K562 (cell line): ENCODE measurements around the gene RBM22. TPM values are rescaled to one million over a fixed set of nuclear protein-coding genes. Genes with fewer than 3 reads are reported as not detected.

Source experiments
- ADNP ChIP-seq: fragments of 200-800 bp; sonication (Bioruptor generic); IDR thresholded peaks from 2 replicates; pipeline ENCODE4 v1.6.1; 2016; ENCODE audit warnings: missing genetic modification characterization, missing compliant biosample characterization
- CHD2 ChIP-seq: IDR thresholded peaks from 2 replicates; pipeline ENCODE4 v1.6.1; 2011; ENCODE audit warnings: low read depth, low read length
- ESRRB ChIP-seq: fragments of 250-450 bp; sonication (Bioruptor Pico); IDR thresholded peaks from 2 replicates; pipeline ENCODE4 v1.5.0; 2020; ENCODE audit warnings: mild to moderate bottlenecking, moderate library complexity, borderline replicate concordance
- FIP1L1 ChIP-seq: fragments of 200-400 bp; formaldehyde crosslinking; IDR thresholded peaks from 2 replicates; pipeline ENCODE4 v1.6.1; 2018; ENCODE audit warnings: mild to moderate bottlenecking, low read depth, low read length; ENCODE audit not compliant: poor library complexity, severe bottlenecking
- HDAC1 ChIP-seq, 2 experiments: fragments of 450-650 bp; IDR thresholded peaks; 2 replicates each; pipeline ENCODE4 v1.6.1; 2016 to 2017; ENCODE audit warnings: inconsistent platforms in 1 of 2, mild to moderate bottlenecking in 1 of 2, moderate library complexity in 1 of 2
- HNRNPLL ChIP-seq: fragments of 200-400 bp; formaldehyde crosslinking; IDR thresholded peaks from 2 replicates; pipeline ENCODE4 v1.6.1; 2017; ENCODE audit warnings: low read length, low read depth, mild to moderate bottlenecking; ENCODE audit not compliant: poor library complexity, severe bottlenecking
- MAFK ChIP-seq: IDR thresholded peaks from 2 replicates; pipeline ENCODE4 v1.6.1; 2011; ENCODE audit warnings: low read length, improper control_type of control experiment
- MIER1 ChIP-seq: fragments of 450-650 bp; IDR thresholded peaks from 2 replicates; pipeline ENCODE4 v1.6.1; 2016; ENCODE audit warnings: antibody characterized with exemption, mild to moderate bottlenecking, low read depth
- NFE2 ChIP-seq: IDR thresholded peaks from 2 replicates; pipeline ENCODE4 v1.6.1; 2014; ENCODE audit warnings: antibody characterized with exemption, low read depth
- NR4A1 ChIP-seq, 2 experiments: fragments of 250-450 bp in 1 of 2; fragments of 450-650 bp in 1 of 2; sonication (Bioruptor Pico) in 1 of 2; IDR thresholded peaks; 2 replicates each; pipeline versions ENCODE4 v1.4.0 to v1.6.1; 2016 to 2020; ENCODE audit warnings: mild to moderate bottlenecking in 2 of 2, missing compliant biosample characterization in 1 of 2, missing genetic modification characterization in 1 of 2, moderate library complexity in 1 of 2
- POU5F1 ChIP-seq: fragments of 150-350 bp; IDR thresholded peaks from 2 replicates; pipeline ENCODE4 v1.6.1; 2014; ENCODE audit warnings: borderline replicate concordance, low read length, low read depth, mild to moderate bottlenecking; ENCODE audit not compliant: partially characterized antibody
- SIN3B ChIP-seq: fragments of 450-650 bp; IDR thresholded peaks from 2 replicates; pipeline ENCODE4 v1.6.1; 2017; ENCODE audit warnings: low read depth, mild to moderate bottlenecking, moderate library complexity
- SMAD2 ChIP-seq: fragments of 150-350 bp; IDR thresholded peaks from 2 replicates; pipeline ENCODE4 v1.6.1; 2014; ENCODE audit warnings: low read depth, mild to moderate bottlenecking, low read length
- SRSF3 ChIP-seq: fragments of 200-400 bp; formaldehyde crosslinking; IDR thresholded peaks from 2 replicates; pipeline ENCODE4 v1.6.1; 2016; ENCODE audit warnings: mild to moderate bottlenecking, low read length, moderate library complexity; ENCODE audit not compliant: insufficient read depth
- TEAD1 ChIP-seq, 2 experiments: fragments of 450-650 bp in 1 of 2; sonication (generic) in 1 of 2; formaldehyde crosslinking; IDR thresholded peaks; 2 replicates each; pipeline versions ENCODE4 v1.4.0 to v1.8.0; 2020 to 2022; ENCODE audit warnings: mild to moderate bottlenecking in 2 of 2, missing genetic modification reagents in 1 of 2
- ZNF253 ChIP-seq: fragments of 250-450 bp; sonication (Bioruptor Pico); conservative IDR thresholded peaks from 2 replicates; pipeline ENCODE4 v1.6.1; 2021; ENCODE audit warnings: mild to moderate bottlenecking
- ZNF830 ChIP-seq: fragments of 250-450 bp; sonication (Bioruptor Pico); IDR thresholded peaks from 2 replicates; pipeline ENCODE4 v1.5.0; 2021; ENCODE audit warnings: mild to moderate bottlenecking
- polyA plus RNA-seq, 8 experiments: library from polyadenylated mRNA; depleted of rRNA in 4 of 8; stranded (reverse) in 5 of 8; unstranded in 3 of 8; fragments of >200 nt; fragmentation: Nextera tagmentation in 2 of 8; fragmentation: Illumina TruSeq in 1 of 8; extraction: Ambion mirVana in 2 of 8; extraction: Trizol in 1 of 8; gene quantifications; 2 replicates each; pipeline versions ENCODE4 v1.2.1 to v1.2.3, GENCODE V29; 2011 to 2014; ENCODE audit warnings: inconsistent platforms in 1 of 8, missing spikeins in 1 of 8
- total RNA-seq, 7 experiments: library from RNA; depleted of rRNA in 6 of 7; stranded (reverse); fragments of >200 nt in 6 of 7; fragmentation: Illumina TruSeq in 2 of 7; extraction: Trizol in 2 of 7; gene quantifications; 2 replicates each; pipeline versions ENCODE4 v1.2.1 to v1.2.3, GENCODE V29; 2011 to 2021; ENCODE audit warnings: low replicate concordance in 1 of 7
- TF ChIP-seq, protein P1 (sequence below): fragments of 250-450 bp; sonication (Bioruptor Pico); IDR thresholded peaks from 2 replicates; pipeline ENCODE4 v1.8.0; 2022; ENCODE audit warnings: inconsistent platforms, mild to moderate bottlenecking, moderate library complexity, borderline replicate concordance
- TF ChIP-seq, protein P2 (sequence below): fragments of 200-800 bp; sonication (Bioruptor generic); IDR thresholded peaks from 2 replicates; pipeline ENCODE4 v1.6.1; 2016; ENCODE audit warnings: missing genetic modification characterization, missing compliant biosample characterization
- TF ChIP-seq, protein P3 (sequence below): sonication (generic); formaldehyde crosslinking; IDR thresholded peaks from 2 replicates; pipeline ENCODE4 v1.8.0; 2022; ENCODE audit warnings: mild to moderate bottlenecking, low read depth, missing genetic modification reagents

Gene RBM22
- total and polyA plus RNA-seq, 9 of the 15 experiments (the other 6 are each of a cell fraction or from before 2014, with no cell fraction given), result 31.3 to 82.2 (median 44.8) TPM

DNA sequence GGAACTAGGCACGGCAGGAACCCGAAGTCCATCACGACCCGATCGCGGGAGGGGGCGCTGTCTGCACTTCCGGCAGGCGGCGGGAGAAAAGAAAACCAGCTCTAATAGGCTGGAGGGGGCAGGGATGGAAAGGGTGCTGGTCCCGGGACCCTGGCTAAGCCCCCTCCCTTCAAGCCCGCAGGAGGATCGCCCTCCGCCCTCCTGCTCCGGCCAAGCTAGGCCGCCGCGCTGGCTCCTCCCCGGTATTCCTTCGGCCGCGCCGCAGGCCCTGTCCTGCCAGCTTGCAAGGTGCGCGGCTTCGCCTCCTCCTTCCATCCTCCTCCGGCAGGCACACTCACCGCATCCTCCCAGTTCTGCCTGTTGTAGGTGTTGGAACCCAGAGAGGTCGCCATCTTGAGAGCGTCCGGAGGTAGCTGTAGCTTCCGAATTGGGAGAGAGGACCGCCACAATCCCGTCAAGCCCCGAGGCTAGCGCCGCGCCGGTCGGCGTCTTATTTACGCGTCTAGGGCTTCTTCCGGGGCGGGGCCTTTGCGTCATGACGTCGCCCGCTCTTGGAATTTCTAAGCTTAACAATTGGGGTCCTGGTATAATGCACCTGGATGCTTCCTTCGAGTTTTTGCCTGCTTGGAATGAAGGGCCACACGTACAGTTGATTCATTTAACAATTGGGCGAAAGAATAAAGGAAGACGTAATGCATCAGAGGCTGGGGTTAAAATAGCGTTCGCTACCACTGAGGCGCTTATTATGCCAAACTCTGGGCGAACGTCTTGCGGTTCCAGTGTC is at the start of gene RBM22 (continued):
- TF ChIP-seq SIN3B (peak; percentile 80), MIER1 (0 out of 2 replicates have a peak, but pooled peaks have one; percentile 33), SMAD2 (no peak), ESRRB (CRISPR knock-in tag) (no peak), CHD2 (no peak), NR4A1 (CRISPR knock-in tag; IDR thresholded peaks at IDR 0.05) (0 out of 2 replicates have a peak, but pooled peaks have one; percentile 78), NR4A1 (tag; IDR thresholded peaks at IDR 0.05) (no peak), FIP1L1 (no peak), HNRNPLL (peak; percentile 31), ZNF830 (CRISPR knock-in tag) (no peak), SRSF3 (0 out of 2 replicates have a peak, but pooled peaks have one; percentile 31), POU5F1 (no peak), MAFK (no peak), HDAC1 (IDR thresholded peaks at IDR 0.05) (0 out of 4 replicates have a peak, but pooled peaks of 1 of the 2 experiments have one; percentile 60), TEAD1 (CRISPR knock-in tag; IDR thresholded peaks at IDR 0.05) (peak in 1 of 2 experiments; percentile 87; a peak in 2 of 4 replicates), ZNF253 (CRISPR knock-in tag) (no peak), NFE2 (no peak), ADNP (tag) (no peak)
- TF ChIP-seq, protein P1, sequence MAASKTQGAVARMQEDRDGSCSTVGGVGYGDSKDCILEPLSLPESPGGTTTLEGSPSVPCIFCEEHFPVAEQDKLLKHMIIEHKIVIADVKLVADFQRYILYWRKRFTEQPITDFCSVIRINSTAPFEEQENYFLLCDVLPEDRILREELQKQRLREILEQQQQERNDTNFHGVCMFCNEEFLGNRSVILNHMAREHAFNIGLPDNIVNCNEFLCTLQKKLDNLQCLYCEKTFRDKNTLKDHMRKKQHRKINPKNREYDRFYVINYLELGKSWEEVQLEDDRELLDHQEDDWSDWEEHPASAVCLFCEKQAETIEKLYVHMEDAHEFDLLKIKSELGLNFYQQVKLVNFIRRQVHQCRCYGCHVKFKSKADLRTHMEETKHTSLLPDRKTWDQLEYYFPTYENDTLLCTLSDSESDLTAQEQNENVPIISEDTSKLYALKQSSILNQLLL (CRISPR knock-in tag), result no peak
- TF ChIP-seq, protein P2, sequence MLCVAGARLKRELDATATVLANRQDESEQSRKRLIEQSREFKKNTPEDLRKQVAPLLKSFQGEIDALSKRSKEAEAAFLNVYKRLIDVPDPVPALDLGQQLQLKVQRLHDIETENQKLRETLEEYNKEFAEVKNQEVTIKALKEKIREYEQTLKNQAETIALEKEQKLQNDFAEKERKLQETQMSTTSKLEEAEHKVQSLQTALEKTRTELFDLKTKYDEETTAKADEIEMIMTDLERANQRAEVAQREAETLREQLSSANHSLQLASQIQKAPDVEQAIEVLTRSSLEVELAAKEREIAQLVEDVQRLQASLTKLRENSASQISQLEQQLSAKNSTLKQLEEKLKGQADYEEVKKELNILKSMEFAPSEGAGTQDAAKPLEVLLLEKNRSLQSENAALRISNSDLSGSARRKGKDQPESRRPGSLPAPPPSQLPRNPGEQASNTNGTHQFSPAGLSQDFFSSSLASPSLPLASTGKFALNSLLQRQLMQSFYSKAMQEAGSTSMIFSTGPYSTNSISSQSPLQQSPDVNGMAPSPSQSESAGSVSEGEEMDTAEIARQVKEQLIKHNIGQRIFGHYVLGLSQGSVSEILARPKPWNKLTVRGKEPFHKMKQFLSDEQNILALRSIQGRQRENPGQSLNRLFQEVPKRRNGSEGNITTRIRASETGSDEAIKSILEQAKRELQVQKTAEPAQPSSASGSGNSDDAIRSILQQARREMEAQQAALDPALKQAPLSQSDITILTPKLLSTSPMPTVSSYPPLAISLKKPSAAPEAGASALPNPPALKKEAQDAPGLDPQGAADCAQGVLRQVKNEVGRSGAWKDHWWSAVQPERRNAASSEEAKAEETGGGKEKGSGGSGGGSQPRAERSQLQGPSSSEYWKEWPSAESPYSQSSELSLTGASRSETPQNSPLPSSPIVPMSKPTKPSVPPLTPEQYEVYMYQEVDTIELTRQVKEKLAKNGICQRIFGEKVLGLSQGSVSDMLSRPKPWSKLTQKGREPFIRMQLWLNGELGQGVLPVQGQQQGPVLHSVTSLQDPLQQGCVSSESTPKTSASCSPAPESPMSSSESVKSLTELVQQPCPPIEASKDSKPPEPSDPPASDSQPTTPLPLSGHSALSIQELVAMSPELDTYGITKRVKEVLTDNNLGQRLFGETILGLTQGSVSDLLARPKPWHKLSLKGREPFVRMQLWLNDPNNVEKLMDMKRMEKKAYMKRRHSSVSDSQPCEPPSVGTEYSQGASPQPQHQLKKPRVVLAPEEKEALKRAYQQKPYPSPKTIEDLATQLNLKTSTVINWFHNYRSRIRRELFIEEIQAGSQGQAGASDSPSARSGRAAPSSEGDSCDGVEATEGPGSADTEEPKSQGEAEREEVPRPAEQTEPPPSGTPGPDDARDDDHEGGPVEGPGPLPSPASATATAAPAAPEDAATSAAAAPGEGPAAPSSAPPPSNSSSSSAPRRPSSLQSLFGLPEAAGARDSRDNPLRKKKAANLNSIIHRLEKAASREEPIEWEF (CRISPR knock-in tag), result no peak
- TF ChIP-seq, protein P3, sequence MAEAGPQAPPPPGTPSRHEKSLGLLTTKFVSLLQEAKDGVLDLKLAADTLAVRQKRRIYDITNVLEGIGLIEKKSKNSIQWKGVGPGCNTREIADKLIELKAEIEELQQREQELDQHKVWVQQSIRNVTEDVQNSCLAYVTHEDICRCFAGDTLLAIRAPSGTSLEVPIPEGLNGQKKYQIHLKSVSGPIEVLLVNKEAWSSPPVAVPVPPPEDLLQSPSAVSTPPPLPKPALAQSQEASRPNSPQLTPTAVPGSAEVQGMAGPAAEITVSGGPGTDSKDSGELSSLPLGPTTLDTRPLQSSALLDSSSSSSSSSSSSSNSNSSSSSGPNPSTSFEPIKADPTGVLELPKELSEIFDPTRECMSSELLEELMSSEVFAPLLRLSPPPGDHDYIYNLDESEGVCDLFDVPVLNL (CRISPR knock-in tag), result no peak
